Limb (tissue), 2 donors: ENCODE data around the gene KLF17.
A peak's percentile ranks its signal among the peaks of the same experiment; 100 is the strongest.

ENCODE experiments used
- DNase-seq, 2 donors: peaks; one replicate each; pipeline ENCODE4 v3.0.0-alpha.2; 2016; ENCODE audit errors: extremely low spot score in 2 of 2

KLF17 gene

GRCh38 chr1:44118682-44119081, at the start of gene KLF17:
Gene KLF17 (plus strand): TSS chr1:44118821. CDS start chr1:44118908, 87 bp downstream.
- DNase-seq = no peak

- no peak for DNase-seq
Measured at GRCh38 chr1:44071461-44071860, 47.2 kb upstream of the KLF17 start.

- no peak for DNase-seq
Measured at GRCh38 chr1:44072204-44072603, 46.4 kb upstream of the KLF17 start.

GRCh38 chr1:44072821-44073220, 45.8 kb upstream of the KLF17 start:
- no peak for DNase-seq

- DNase-seq = no peak
Measured at GRCh38 chr1:44073528-44073927, 45.1 kb upstream of the KLF17 start.

GRCh38 chr1:44074415-44074814, 44.2 kb upstream of the KLF17 start:
- no peak for DNase-seq

- DNase-seq = no peak
Measured at GRCh38 chr1:44076066-44076465, 42.6 kb upstream of the KLF17 start.

GRCh38 chr1:44077421-44077820, 41.2 kb upstream of the KLF17 start:
- DNase-seq = no peak

GRCh38 chr1:44078104-44078503, 40.5 kb upstream of the KLF17 start:
- no peak for DNase-seq

GRCh38 chr1:44079566-44079965, 39.1 kb upstream of the KLF17 start:
- DNase-seq = no peak

GRCh38 chr1:44084998-44085675, 33.5 kb upstream of the KLF17 start:
- DNase-seq = no peak

- DNase-seq = no peak
Measured at GRCh38 chr1:44086692-44087474, 31.7 kb upstream of the KLF17 start.

GRCh38 chr1:44089371-44090048, 29.1 kb upstream of the KLF17 start:
- DNase-seq = no peak

- no peak for DNase-seq
Measured at GRCh38 chr1:44090429-44091252, 28.0 kb upstream of the KLF17 start.

- DNase-seq = no peak
Measured at GRCh38 chr1:44094047-44094446, 24.6 kb upstream of the KLF17 start.

GRCh38 chr1:44100183-44100868, 18.3 kb upstream of the KLF17 start:
- DNase-seq = no peak

- DNase-seq = no peak
Measured at GRCh38 chr1:44101328-44101727, 17.3 kb upstream of the KLF17 start.

GRCh38 chr1:44103270-44104131, 15.1 kb upstream of the KLF17 start:
- peak in 1 of 2 donors; percentile 38 for DNase-seq

- no peak for DNase-seq
Measured at GRCh38 chr1:44105810-44106209, 12.8 kb upstream of the KLF17 start.

GRCh38 chr1:44108241-44108640, 10.4 kb upstream of the KLF17 start:
- no peak for DNase-seq
